Testis (tissue), 2 donors: ENCODE results near the gene OAF.

ENCODE experiments used
- CTCF ChIP-seq, 3 experiments: fragments of 450-650 bp in 2 of 3; fragments of 200-600 bp in 1 of 3; sonication (generic) in 1 of 3; IDR thresholded peaks; one replicate each; pipeline ENCODE4 v1.5.1; 2016 to 2019; ENCODE audit warnings: antibody characterized with exemption in 3 of 3, mild to moderate bottlenecking in 2 of 3, moderate library complexity in 1 of 3
- POLR2A ChIP-seq: fragments of 450-650 bp; IDR thresholded peaks from one replicate; pipeline ENCODE4 v1.6.1; 2017; ENCODE audit warnings: antibody characterized with exemption, mild to moderate bottlenecking, moderate library complexity

GRCh38 chr11:120201653-120202052, 9.2 kb upstream of the OAF start:
- TF ChIP-seq CTCF (IDR thresholded peaks at IDR 0.05) (no peak), POLR2A (no peak)
